Panc1 (cell line): ENCODE measurements around the gene TIMM13. TPM values are rescaled to one million over a fixed set of nuclear protein-coding genes. Genes with fewer than 3 reads are reported as not detected.

Experiments
- ATAC-seq: fragments of 200-7000 bp; cut with Tn5 transposase; 2 replicates; pipeline ENCODE4 v1.9.1; 2020; ENCODE audit warnings: mild to moderate bottlenecking, moderate library complexity
- BruUV-seq: library from RNA; stranded (reverse); fragments of 400-500 nt; replicated peaks from 2 replicates; lab custom pipeline; 2021; lab: Mats Ljungman, UMichigan
- CTCF ChIA-PET: fragments of 300-600 bp; sonication (Branson Sonifier 250); formaldehyde crosslinking; loops from one replicate; lab custom pipeline; 2022; ENCODE audit warnings: antibody characterized with exemption; lab: Charles Lee
- POLR2A ChIA-PET: fragments of 300-600 bp; sonication (Branson Sonifier 250); formaldehyde crosslinking; loops from one replicate; lab custom pipeline; 2022; ENCODE audit warnings: antibody characterized with exemption; lab: Charles Lee
- DNase-seq: peaks from one replicate; pipeline ENCODE4 v3.0.0-alpha.2; 2010; ENCODE audit warnings: low read depth, low spot score
- H3K27ac ChIP-seq: 2 replicates; pipeline ENCODE4 v1.5.1; 2011; ENCODE audit warnings: mild to moderate bottlenecking, low read length, inconsistent platforms
- H3K27me3 ChIP-seq: fragments of 200-500 bp; sonication (Bioruptor generic); 2 replicates; pipeline ENCODE4 v1.6.0; 2014; ENCODE audit warnings: low read length, inconsistent platforms; ENCODE audit not compliant: control insufficient read depth, insufficient read depth
- H3K36me3 ChIP-seq: fragments of 200-500 bp; sonication (Bioruptor generic); 2 replicates; pipeline ENCODE4 v1.5.1; 2014; ENCODE audit warnings: inconsistent platforms, mild to moderate bottlenecking, low read length, moderate library complexity; ENCODE audit not compliant: control insufficient read depth, insufficient read depth
- H3K4me1 ChIP-seq: 2 replicates; pipeline ENCODE4 v1.5.1; 2011; ENCODE audit warnings: inconsistent platforms, mild to moderate bottlenecking, low read length, moderate library complexity; ENCODE audit not compliant: control insufficient read depth, insufficient read depth
- H3K4me3 ChIP-seq, 2 experiments: 2 replicates each; pipeline ENCODE4 v1.5.1; 2011 to 2012; ENCODE audit warnings: low read depth in 2 of 2, low read length in 2 of 2, mild to moderate bottlenecking in 2 of 2, inconsistent platforms in 1 of 2, moderate library complexity in 1 of 2
- H3K9me3 ChIP-seq: fragments of 200-500 bp; sonication (Bioruptor generic); 2 replicates; pipeline ENCODE4 v1.5.1; 2014; ENCODE audit warnings: low read depth, mild to moderate bottlenecking, inconsistent platforms, low read length, moderate library complexity; ENCODE audit not compliant: control insufficient read depth, insufficient read depth
- POLR2AphosphoS5 ChIP-seq: IDR thresholded peaks from 2 replicates; pipeline ENCODE4 v1.6.1; 2012; ENCODE audit warnings: mild to moderate bottlenecking, low read depth, low read length, moderate library complexity
- SIN3A ChIP-seq: IDR thresholded peaks from 2 replicates; pipeline ENCODE4 v1.6.1; 2012; ENCODE audit warnings: low read depth, mild to moderate bottlenecking, low read length, moderate library complexity, borderline replicate concordance; ENCODE audit not compliant: insufficient read depth
- TCF7L2 ChIP-seq: IDR thresholded peaks from 2 replicates; pipeline ENCODE4 v1.6.1; 2011; ENCODE audit warnings: mild to moderate bottlenecking, low read depth, low read length, inconsistent platforms
- in situ Hi-C: cut with HindIII; loops from 2 replicates; pipeline ENCODE4 v1.10.0; 2016; ENCODE audit warnings: low sequenced_read_pairs, low pct_unique_long_range_greater_than_20kb
- intact Hi-C: fragments of 100-400 bp; cut with micrococcal nuclease; formaldehyde crosslinking; loops from one replicate; pipeline ENCODE4 v1.10.0; 2022; ENCODE audit not compliant: unreplicated experiment
- total RNA-seq: library from RNA; stranded (reverse); gene quantifications from one replicate; pipeline ENCODE4 v1.2.1, GENCODE V29; 2021; ENCODE audit not compliant: unreplicated experiment
- TF ChIP-seq, protein P1 (sequence below), 2 experiments: IDR thresholded peaks; 2 replicates each; pipeline ENCODE4 v1.6.1; 2011 to 2012; ENCODE audit warnings: low read depth in 2 of 2, control low read depth in 1 of 2, low read length in 1 of 2, mild to moderate bottlenecking in 1 of 2, moderate library complexity in 1 of 2; ENCODE audit not compliant: insufficient read depth in 1 of 2
- TF ChIP-seq, protein P2 (sequence below): fragments of 450-650 bp; IDR thresholded peaks from 2 replicates; pipeline ENCODE4 v1.5.1; 2017; ENCODE audit warnings: mild to moderate bottlenecking

TIMM13 gene
- total RNA-seq, 1 experiment from 2014 or later: 128 TPM

DNA sequence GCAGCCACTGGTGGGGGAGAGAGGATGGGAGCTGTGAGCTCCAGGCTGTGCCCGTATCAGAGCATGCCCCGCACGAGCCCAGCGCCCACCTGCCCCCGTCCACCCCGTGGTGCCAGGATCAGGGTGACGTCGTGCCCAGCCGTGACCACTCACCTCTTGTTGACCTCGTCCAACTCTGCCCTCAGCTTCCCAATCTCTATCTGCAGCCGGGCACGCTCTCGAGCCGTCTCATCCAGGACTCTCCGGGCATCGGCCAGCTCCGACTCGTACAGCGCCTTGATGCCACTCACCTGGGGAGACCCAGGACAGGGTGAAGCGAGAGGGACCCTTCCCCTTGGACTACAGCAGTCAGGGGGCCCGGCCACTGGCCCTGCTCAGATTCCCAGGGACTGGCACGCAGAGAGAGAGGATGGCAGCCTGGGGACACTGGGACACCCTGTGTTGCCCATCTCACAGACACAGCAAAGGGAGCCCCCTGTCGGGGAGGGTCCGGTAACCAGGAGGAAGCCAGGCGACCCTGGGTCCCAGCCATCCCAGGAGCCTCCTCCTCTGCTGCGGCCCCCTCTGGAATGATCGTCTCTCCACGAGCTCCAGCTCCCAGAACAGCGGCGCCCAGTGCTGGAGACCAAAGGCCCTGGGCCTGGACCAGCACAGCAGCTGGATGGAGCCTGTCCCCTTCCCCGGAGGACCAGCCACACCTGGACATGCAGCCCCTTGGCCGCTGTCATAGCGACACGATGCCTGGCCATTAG lies 17.0 kb upstream of the TIMM13 start:
- Histone ChIP-seq H3K27me3 (no peaks in the 10 kb centered on the region), H3K4me3 (no peak overlapping the region), H3K36me3 (no peaks in the 10 kb centered on the region), H3K27ac (no peak overlapping the region), H3K4me1 (no peaks in the 10 kb centered on the region), H3K9me3 (no peaks in the 10 kb centered on the region)
- ATAC-seq (no peak), DNase-seq (no peak)
- no TSS peak for BruUV-seq
- in situ Hi-C loops: no loop called here
- ChIA-PET POLR2A (no interaction called here), CTCF (interaction anchor here (0.6 kb wide), 1 partner anchor 8 kb away, joined by 4 read pairs; no protein-coding TSS in a partner anchor)
- intact Hi-C loops: no loop called here
- TF ChIP-seq POLR2AphosphoS5: no peak

DNA sequence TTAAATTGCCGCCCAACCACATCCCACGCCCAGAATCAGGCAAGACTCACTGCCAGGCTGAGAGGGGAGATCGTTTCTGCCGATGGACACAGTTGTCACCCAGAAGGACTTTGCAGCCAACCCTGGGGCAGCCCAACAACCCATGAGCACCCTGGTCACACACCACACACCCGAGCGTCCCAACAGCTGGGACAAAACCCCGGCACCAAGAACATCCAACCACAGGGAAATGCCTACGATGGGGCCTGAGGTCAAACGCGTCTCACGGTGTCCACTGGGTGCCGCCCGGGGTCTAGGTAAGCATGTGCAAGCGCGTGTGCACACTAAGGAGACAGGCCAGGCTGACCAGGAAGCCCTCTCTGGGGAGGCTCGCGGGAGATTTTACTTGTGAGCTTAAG lies 16.4 kb upstream of the TIMM13 start:
- 0 out of 2 replicates have a peak, but pooled peaks have one; percentile 26 for ATAC-seq
- intact Hi-C loops (no loop called here), in situ Hi-C loops (no loop called here)
- Histone ChIP-seq H3K9me3 (no peaks in the 10 kb centered on the region), H3K27ac (no peak overlapping the region), H3K36me3 (no peaks in the 10 kb centered on the region; the same call in 1 of the 2 replicates), H3K4me1 (no peaks in the 10 kb centered on the region), H3K4me3 (no peak overlapping the region), H3K27me3 (no peaks in the 10 kb centered on the region)
- POLR2A ChIA-PET: no interaction called here
- CTCF ChIA-PET: no interaction called here
- TF ChIP-seq SIN3A: no peak
- no peak for DNase-seq
- no TSS peak for BruUV-seq

DNA sequence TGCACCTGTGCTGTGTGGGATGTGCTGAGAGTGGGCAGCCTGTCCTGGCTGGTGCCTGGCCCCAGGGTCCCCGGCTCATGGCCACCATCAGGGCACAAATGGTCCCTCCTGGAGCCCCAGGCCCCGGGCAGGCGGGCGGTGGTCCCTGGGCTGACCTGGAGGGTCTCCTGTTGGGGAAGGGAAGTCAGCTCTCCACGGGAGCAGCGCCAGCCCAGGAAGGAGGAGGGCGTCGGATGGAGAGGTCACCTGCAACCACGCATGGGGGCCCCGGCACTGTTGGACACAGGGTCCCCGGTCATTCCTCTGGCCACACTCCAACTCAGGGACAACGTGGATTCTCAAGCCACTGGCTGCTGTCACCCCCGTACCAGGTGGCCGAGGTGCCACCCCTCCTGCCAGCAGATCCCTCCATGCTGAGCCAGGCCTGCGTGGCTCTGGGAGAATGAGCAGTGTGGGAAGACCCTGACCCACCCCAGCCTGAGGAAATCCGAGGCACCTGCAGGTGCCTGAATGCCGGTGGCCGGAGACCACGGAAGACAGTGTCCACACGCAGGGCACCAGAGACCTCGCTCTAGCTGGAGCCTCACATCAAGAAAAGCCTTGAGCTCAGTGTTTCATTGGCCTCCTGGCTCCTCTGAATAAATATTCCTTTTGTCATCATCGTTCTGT lies 15.9 kb upstream of the TIMM13 start:
- H3K36me3 ChIP-seq: no peaks in the 10 kb centered on the region; the same call in 1 of the 2 replicates
- H3K4me3 ChIP-seq: no peak overlapping the region
- ChIA-PET CTCF (no interaction called here), POLR2A (no interaction called here)
- intact Hi-C loops (no loop called here), in situ Hi-C loops (no loop called here)
- ATAC-seq: no peak
- no peak for DNase-seq
- no TSS peak for BruUV-seq
- H3K9me3 ChIP-seq: no peaks in the 10 kb centered on the region
- H3K4me1 ChIP-seq: no peaks in the 10 kb centered on the region
- H3K27ac ChIP-seq: no peak overlapping the region
- no peaks in the 10 kb centered on the region for H3K27me3 ChIP-seq
- TF ChIP-seq, protein P1, sequence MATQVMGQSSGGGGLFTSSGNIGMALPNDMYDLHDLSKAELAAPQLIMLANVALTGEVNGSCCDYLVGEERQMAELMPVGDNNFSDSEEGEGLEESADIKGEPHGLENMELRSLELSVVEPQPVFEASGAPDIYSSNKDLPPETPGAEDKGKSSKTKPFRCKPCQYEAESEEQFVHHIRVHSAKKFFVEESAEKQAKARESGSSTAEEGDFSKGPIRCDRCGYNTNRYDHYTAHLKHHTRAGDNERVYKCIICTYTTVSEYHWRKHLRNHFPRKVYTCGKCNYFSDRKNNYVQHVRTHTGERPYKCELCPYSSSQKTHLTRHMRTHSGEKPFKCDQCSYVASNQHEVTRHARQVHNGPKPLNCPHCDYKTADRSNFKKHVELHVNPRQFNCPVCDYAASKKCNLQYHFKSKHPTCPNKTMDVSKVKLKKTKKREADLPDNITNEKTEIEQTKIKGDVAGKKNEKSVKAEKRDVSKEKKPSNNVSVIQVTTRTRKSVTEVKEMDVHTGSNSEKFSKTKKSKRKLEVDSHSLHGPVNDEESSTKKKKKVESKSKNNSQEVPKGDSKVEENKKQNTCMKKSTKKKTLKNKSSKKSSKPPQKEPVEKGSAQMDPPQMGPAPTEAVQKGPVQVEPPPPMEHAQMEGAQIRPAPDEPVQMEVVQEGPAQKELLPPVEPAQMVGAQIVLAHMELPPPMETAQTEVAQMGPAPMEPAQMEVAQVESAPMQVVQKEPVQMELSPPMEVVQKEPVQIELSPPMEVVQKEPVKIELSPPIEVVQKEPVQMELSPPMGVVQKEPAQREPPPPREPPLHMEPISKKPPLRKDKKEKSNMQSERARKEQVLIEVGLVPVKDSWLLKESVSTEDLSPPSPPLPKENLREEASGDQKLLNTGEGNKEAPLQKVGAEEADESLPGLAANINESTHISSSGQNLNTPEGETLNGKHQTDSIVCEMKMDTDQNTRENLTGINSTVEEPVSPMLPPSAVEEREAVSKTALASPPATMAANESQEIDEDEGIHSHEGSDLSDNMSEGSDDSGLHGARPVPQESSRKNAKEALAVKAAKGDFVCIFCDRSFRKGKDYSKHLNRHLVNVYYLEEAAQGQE (IDR thresholded peaks at IDR 0.05; ENCODE audit: insufficient read depth in 1 of 2, low read depth in 2 of 2, low read length in 1 of 2): no peak
- TF ChIP-seq SIN3A (no peak), POLR2AphosphoS5 (no peak), TCF7L2 (no peak)
- TF ChIP-seq, protein P2, sequence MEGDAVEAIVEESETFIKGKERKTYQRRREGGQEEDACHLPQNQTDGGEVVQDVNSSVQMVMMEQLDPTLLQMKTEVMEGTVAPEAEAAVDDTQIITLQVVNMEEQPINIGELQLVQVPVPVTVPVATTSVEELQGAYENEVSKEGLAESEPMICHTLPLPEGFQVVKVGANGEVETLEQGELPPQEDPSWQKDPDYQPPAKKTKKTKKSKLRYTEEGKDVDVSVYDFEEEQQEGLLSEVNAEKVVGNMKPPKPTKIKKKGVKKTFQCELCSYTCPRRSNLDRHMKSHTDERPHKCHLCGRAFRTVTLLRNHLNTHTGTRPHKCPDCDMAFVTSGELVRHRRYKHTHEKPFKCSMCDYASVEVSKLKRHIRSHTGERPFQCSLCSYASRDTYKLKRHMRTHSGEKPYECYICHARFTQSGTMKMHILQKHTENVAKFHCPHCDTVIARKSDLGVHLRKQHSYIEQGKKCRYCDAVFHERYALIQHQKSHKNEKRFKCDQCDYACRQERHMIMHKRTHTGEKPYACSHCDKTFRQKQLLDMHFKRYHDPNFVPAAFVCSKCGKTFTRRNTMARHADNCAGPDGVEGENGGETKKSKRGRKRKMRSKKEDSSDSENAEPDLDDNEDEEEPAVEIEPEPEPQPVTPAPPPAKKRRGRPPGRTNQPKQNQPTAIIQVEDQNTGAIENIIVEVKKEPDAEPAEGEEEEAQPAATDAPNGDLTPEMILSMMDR: no peak
